ENCODE data around the gene ACSL1. TPM values are rescaled to one million over a fixed set of nuclear protein-coding genes. Genes with fewer than 3 reads are reported as not detected.

Gene ACSL1
- total RNA-seq = 98.1 TPM
- polyA plus RNA-seq (ENCODE audit: insufficient read depth, low read depth, low replicate concordance) = 322 TPM
- long read RNA-seq, donor 1 = 0 reads
- long read RNA-seq, donor 2, partial matches to known transcripts = 0 of 5 reads
- long read RNA-seq, donor 2, other reads (novel, unspliced or antisense) = 0 of 5 reads
- long read RNA-seq, donor 3, transcript ACSL1-201 (21 exons, 3,832 nt) = major isoform, 5 of 9 reads
- long read RNA-seq, donor 3, partial matches to known transcripts = 0 of 9 reads
- long read RNA-seq, donor 3, other reads (novel, unspliced or antisense) = 0 of 9 reads
- long read RNA-seq, donor 4, partial matches to known transcripts = 0 of 2 reads
- long read RNA-seq, donor 4, other reads (novel, unspliced or antisense) = 0 of 2 reads
- long read RNA-seq, donor 5, partial matches to known transcripts = 0 of 2 reads
- long read RNA-seq, donor 5, other reads (novel, unspliced or antisense) = 0 of 2 reads
- long read RNA-seq, donor 6 = 0 reads
- long read RNA-seq, donor 7, transcript ACSL1-201 (21 exons, 3,832 nt) = major isoform, 67 of 115 reads
- long read RNA-seq, donor 7, partial matches to known transcripts = 14 of 115 reads
- long read RNA-seq, donor 7, other reads (novel, unspliced or antisense) = 30 of 115 reads
- long read RNA-seq, donor 8 = 0 reads
- long read RNA-seq, donor 9 = 0 reads
- long read RNA-seq, donor 10, partial matches to known transcripts = 0 of 4 reads
- long read RNA-seq, donor 10, other reads (novel, unspliced or antisense) = 0 of 4 reads

- Histone ChIP-seq H3K27ac (ENCODE audit: low read depth in 2 of 2, low read length in 2 of 2) (peak within 1 kb of the TSS; percentile 77 to 89), H3K4me3 (ENCODE audit: low read length in 3 of 3) (peak within 1 kb of the TSS; percentile 49 to 96 (median 68)), H3K36me3 (ENCODE audit: control insufficient read depth in 2 of 3, insufficient read depth in 3 of 3, low read length in 3 of 3) (no peaks in the 10 kb centered on the region), H3K4me1 (ENCODE audit: control insufficient read depth in 2 of 3, insufficient read depth in 2 of 3, low read depth in 1 of 3, low read length in 3 of 3) (peaks cover 0 to 12% (median 11%) of the 10 kb centered on the region in 3 donors), H3K27me3 (ENCODE audit: control insufficient read depth, insufficient read depth, low read length) (peaks cover 5% of the 10 kb centered on the region), H3K9me3 (ENCODE audit: control insufficient read depth in 2 of 3, insufficient read depth in 1 of 3, low read length in 3 of 3) (no peaks in the 10 kb centered on the region), H3K9ac (ENCODE audit: low read length in 3 of 3) (peak within 1 kb of the TSS; percentile 36 to 84 (median 80))
- intact Hi-C loops (cut with DNase I) = no loop called here
- FAIRE-seq (no peak), DNase-seq (peak; percentile 80 to 93 (median 84))
- peak; percentile 19 for TF ChIP-seq CTCF (IDR thresholded peaks at IDR 0.05; ENCODE audit: borderline replicate concordance, extremely low read depth, insufficient read depth)
These were observed at the start of gene ACSL1 for GRCh38 chr4:184825896-184826690. Gene ACSL1, minus strand, starts transcription at chr4:184825968. Its CDS starts 22,454 bp downstream, at chr4:184803514.

- Histone ChIP-seq H3K9ac (ENCODE audit: low read length in 3 of 3) (no peak overlapping the region), H3K27me3 (ENCODE audit: control insufficient read depth, insufficient read depth, low read length) (no peaks in the 10 kb centered on the region), H3K36me3 (ENCODE audit: control insufficient read depth in 2 of 3, insufficient read depth in 3 of 3, low read length in 3 of 3) (no peaks in the 10 kb centered on the region), H3K4me3 (ENCODE audit: low read length in 3 of 3) (no peak overlapping the region), H3K4me1 (ENCODE audit: control insufficient read depth in 2 of 3, insufficient read depth in 2 of 3, low read depth in 1 of 3, low read length in 3 of 3) (no peaks in the 10 kb centered on the region), H3K27ac (ENCODE audit: low read depth in 2 of 2, low read length in 2 of 2) (no peak overlapping the region), H3K9me3 (ENCODE audit: control insufficient read depth in 2 of 3, insufficient read depth in 1 of 3, low read length in 3 of 3) (no peaks in the 10 kb centered on the region)
- FAIRE-seq (no peak), DNase-seq (no peak)
- no peak for TF ChIP-seq CTCF (IDR thresholded peaks at IDR 0.05; ENCODE audit: borderline replicate concordance, extremely low read depth, insufficient read depth)
- intact Hi-C loops (cut with DNase I) = no loop called here
These were observed 47.3 kb upstream of the ACSL1 start for GRCh38 chr4:184873054-184873453.

- intact Hi-C loops (cut with DNase I) = no loop called here
- DNase-seq (no peak), FAIRE-seq (no peak)
- H3K4me3 ChIP-seq (ENCODE audit: low read length in 3 of 3) = no peak overlapping the region
- TF ChIP-seq CTCF (IDR thresholded peaks at IDR 0.05; ENCODE audit: borderline replicate concordance, extremely low read depth, insufficient read depth) = no peak
- H3K27ac ChIP-seq (ENCODE audit: low read depth in 2 of 2, low read length in 2 of 2) = no peak overlapping the region
- no peaks in the 10 kb centered on the region for H3K36me3 ChIP-seq (ENCODE audit: control insufficient read depth in 2 of 3, insufficient read depth in 3 of 3, low read length in 3 of 3)
- H3K27me3 ChIP-seq (ENCODE audit: control insufficient read depth, insufficient read depth, low read length) = no peaks in the 10 kb centered on the region
- H3K9ac ChIP-seq (ENCODE audit: low read length in 3 of 3) = no peak overlapping the region
- H3K4me1 ChIP-seq (ENCODE audit: control insufficient read depth in 2 of 3, insufficient read depth in 2 of 3, low read depth in 1 of 3, low read length in 3 of 3) = no peaks in the 10 kb centered on the region
- no peaks in the 10 kb centered on the region for H3K9me3 ChIP-seq (ENCODE audit: control insufficient read depth in 2 of 3, insufficient read depth in 1 of 3, low read length in 3 of 3)
These were observed 45.0 kb upstream of the ACSL1 start for GRCh38 chr4:184870718-184871117.

All from kidney (tissue), 22 donors.